ENCODE data around the gene POGZ.
A peak's percentile ranks its signal among the peaks of the same experiment; 100 is the strongest.

Gene POGZ

GRCh38 chr1:151418081-151418480 lies 41.2 kb downstream of the POGZ start:
- no peak for DNase-seq (ENCODE audit: extremely low read depth, low read depth)
- TF ChIP-seq, protein P1, sequence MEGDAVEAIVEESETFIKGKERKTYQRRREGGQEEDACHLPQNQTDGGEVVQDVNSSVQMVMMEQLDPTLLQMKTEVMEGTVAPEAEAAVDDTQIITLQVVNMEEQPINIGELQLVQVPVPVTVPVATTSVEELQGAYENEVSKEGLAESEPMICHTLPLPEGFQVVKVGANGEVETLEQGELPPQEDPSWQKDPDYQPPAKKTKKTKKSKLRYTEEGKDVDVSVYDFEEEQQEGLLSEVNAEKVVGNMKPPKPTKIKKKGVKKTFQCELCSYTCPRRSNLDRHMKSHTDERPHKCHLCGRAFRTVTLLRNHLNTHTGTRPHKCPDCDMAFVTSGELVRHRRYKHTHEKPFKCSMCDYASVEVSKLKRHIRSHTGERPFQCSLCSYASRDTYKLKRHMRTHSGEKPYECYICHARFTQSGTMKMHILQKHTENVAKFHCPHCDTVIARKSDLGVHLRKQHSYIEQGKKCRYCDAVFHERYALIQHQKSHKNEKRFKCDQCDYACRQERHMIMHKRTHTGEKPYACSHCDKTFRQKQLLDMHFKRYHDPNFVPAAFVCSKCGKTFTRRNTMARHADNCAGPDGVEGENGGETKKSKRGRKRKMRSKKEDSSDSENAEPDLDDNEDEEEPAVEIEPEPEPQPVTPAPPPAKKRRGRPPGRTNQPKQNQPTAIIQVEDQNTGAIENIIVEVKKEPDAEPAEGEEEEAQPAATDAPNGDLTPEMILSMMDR (IDR thresholded peaks at IDR 0.05; ENCODE audit: low read depth, low read length): no peak

GRCh38 chr1:151416231-151416630 lies 43.1 kb downstream of the POGZ start:
- peak; percentile 32 for DNase-seq (ENCODE audit: extremely low read depth, low read depth)
- TF ChIP-seq, protein P1 (IDR thresholded peaks at IDR 0.05; ENCODE audit: low read depth, low read length): no peak

DNA sequence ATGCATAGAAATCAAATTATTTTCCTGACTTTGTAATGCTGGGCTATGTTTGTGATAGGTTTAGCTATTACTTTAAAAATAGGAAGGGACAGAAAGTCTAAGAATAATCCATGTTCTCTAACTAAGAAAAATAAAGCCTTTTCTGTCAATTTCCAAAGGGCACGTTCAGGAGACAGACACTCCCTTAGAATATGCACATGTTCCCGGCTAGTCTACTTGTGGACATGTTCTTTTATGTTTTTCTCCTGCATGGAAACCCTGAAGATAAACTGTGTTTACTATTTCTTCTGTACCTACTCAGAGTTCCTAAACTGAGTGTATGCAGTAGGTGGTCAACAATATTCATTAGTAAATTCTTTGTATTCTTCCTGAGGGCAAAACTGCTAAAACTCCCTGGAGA lies 47.4 kb downstream of the POGZ start:
- no peak for DNase-seq (ENCODE audit: extremely low read depth, low read depth)
- TF ChIP-seq, protein P1 (IDR thresholded peaks at IDR 0.05; ENCODE audit: low read depth, low read length): no peak

GRCh38 chr1:151408891-151409290 lies 50.4 kb downstream of the POGZ start:
- no peak for DNase-seq (ENCODE audit: extremely low read depth, low read depth)
- TF ChIP-seq, protein P1 (IDR thresholded peaks at IDR 0.05; ENCODE audit: low read depth, low read length): no peak

GRCh38 chr1:151407304-151407703 lies 52.0 kb downstream of the POGZ start:
- TF ChIP-seq, protein P1 (IDR thresholded peaks at IDR 0.05; ENCODE audit: low read depth, low read length): no peak
- no peak for DNase-seq (ENCODE audit: extremely low read depth, low read depth)

- TF ChIP-seq, protein P1 (IDR thresholded peaks at IDR 0.05; ENCODE audit: low read depth, low read length): no peak
- DNase-seq (ENCODE audit: extremely low read depth, low read depth): no peak
Observed at GRCh38 chr1:151406176-151406575, 53.1 kb downstream of the POGZ start.

- DNase-seq (ENCODE audit: extremely low read depth, low read depth): no peak
- TF ChIP-seq, protein P1 (IDR thresholded peaks at IDR 0.05; ENCODE audit: low read depth, low read length): no peak
Observed at GRCh38 chr1:151405187-151405951, 53.9 kb downstream of the POGZ start.

All from AG09319 (cell line).